ENCODE results near the gene ZFP36L2.

The ZFP36L2 gene

GRCh38 chr2:43265001-43265400, 38.6 kb upstream of the ZFP36L2 start:
- DNase-seq (ENCODE audit: low read depth, low spot score), result peak; percentile 63
- in situ Hi-C loops (cut with HindIII; ENCODE audit: low sequenced_read_pairs), result no loop called here
- TF ChIP-seq CTCF (IDR thresholded peaks at IDR 0.05; ENCODE audit: low read depth, low read length), result no peak
- no peak overlapping the region for H3K4me3 ChIP-seq (ENCODE audit: low read depth, low read length)

DNA sequence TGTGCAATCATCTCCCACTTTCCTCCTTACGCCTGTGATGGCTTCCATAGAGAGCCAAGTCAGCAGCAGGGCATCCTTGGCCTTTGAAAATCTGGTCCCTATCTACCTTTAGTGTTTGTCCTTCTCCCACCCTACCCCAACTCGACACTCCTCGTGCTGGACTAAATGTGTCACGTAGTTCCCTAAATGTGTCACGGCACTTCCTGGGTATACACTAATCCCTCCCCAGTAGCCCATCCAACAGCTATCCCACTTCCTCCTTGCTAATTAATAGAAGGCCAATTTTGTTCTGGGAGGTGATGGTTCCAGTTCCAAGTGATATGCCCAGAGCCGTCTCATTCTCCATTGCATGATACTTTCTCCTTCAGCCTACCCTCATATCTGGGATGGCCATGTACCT, 36.5 kb upstream of the ZFP36L2 start:
- in situ Hi-C loops (cut with HindIII; ENCODE audit: low sequenced_read_pairs), result no loop called here
- DNase-seq (ENCODE audit: low read depth, low spot score), result no peak
- no peak overlapping the region for H3K4me3 ChIP-seq (ENCODE audit: low read depth, low read length)
- TF ChIP-seq CTCF (IDR thresholded peaks at IDR 0.05; ENCODE audit: low read depth, low read length), result no peak

- no peak for DNase-seq (ENCODE audit: low read depth, low spot score)
- TF ChIP-seq CTCF (IDR thresholded peaks at IDR 0.05; ENCODE audit: low read depth, low read length), result no peak
- no peak overlapping the region for H3K4me3 ChIP-seq (ENCODE audit: low read depth, low read length)
- in situ Hi-C loops (cut with HindIII; ENCODE audit: low sequenced_read_pairs), result no loop called here
These were observed 35.8 kb upstream of the ZFP36L2 start for GRCh38 chr2:43262239-43262638.

GRCh38 chr2:43259512-43259911, 33.1 kb upstream of the ZFP36L2 start:
- no peak for DNase-seq (ENCODE audit: low read depth, low spot score)
- no peak for TF ChIP-seq CTCF (IDR thresholded peaks at IDR 0.05; ENCODE audit: low read depth, low read length)
- no peak overlapping the region for H3K4me3 ChIP-seq (ENCODE audit: low read depth, low read length)
- in situ Hi-C loops (cut with HindIII; ENCODE audit: low sequenced_read_pairs), result no loop called here

GRCh38 chr2:43258547-43259156, 32.2 kb upstream of the ZFP36L2 start:
- no peak for DNase-seq (ENCODE audit: low read depth, low spot score)
- TF ChIP-seq CTCF (IDR thresholded peaks at IDR 0.05; ENCODE audit: low read depth, low read length), result no peak
- in situ Hi-C loops (cut with HindIII; ENCODE audit: low sequenced_read_pairs), result no loop called here
- no peak overlapping the region for H3K4me3 ChIP-seq (ENCODE audit: low read depth, low read length)

DNA sequence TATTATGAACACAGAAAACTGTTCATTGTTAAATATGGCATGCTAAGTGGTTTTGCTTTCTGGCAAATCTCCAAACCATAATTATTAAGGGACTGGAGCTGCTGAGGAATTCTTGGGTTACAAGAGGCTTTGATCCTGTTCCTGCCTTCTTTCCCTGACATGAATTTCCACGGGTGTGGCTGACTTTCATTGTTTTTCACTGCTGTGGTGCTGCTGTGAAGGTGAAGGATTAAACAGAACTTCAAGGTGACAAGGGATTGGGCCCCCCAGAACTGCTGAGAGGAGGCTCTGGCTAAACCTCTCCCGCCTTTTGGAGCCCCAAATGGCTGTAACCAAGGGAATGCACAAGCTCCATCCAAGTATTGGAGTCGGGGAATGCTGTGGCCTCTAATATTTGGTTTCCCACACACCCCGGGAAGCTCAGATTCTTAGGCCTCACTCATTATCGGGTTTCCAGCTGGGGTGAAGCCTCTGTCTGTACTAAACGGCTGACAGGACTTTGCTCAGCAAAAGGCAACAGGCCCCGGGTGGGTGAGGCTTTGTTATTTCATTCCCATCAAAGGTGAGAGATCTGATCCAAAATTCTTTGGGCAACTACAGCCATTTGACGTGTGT, 29.0 kb upstream of the ZFP36L2 start:
- TF ChIP-seq CTCF (IDR thresholded peaks at IDR 0.05; ENCODE audit: low read depth, low read length), result no peak
- no peak overlapping the region for H3K4me3 ChIP-seq (ENCODE audit: low read depth, low read length)
- peak; percentile 79 for DNase-seq (ENCODE audit: low read depth, low spot score)
- in situ Hi-C loops (cut with HindIII; ENCODE audit: low sequenced_read_pairs), result no loop called here
